Stimulated activated effector memory CD8-positive, alpha-beta T cell treated with anti-CD3 and anti-CD28 coated beads, Interleukin-12 subunit alpha, Interleukin-12 subunit beta, amount 100 ng/mL, for 72 hours (primary cell): ENCODE measurements around the gene SLC9A5.

Experiments
- ATAC-seq: fragments of 150-1000 bp; cut with Tn5 transposase; 2 replicates; pipeline ENCODE4 v1.10.0; 2021
- DNase-seq, 2 donors: peaks; one replicate each; pipeline ENCODE4 v3.0.0; 2021 to 2022; ENCODE audit warnings: low spot score in 2 of 2
- H3K27ac Mint-ChIP-seq: one replicate; pipeline ENCODE4 v1.8.0; 2022; ENCODE audit warnings: mild to moderate bottlenecking, mixed read lengths
- H3K36me3 Mint-ChIP-seq: one replicate; pipeline ENCODE4 v1.8.0; 2022; ENCODE audit warnings: mild to moderate bottlenecking, mixed read lengths
- H3K4me1 Mint-ChIP-seq: one replicate; pipeline ENCODE4 v1.8.0; 2022; ENCODE audit warnings: mixed read lengths
- H3K4me3 Mint-ChIP-seq: one replicate; pipeline ENCODE4 v1.8.0; 2022; ENCODE audit warnings: mild to moderate bottlenecking, mixed read lengths
- H3K9me3 Mint-ChIP-seq: one replicate; pipeline ENCODE4 v1.8.0; 2022; ENCODE audit warnings: mixed read lengths

The SLC9A5 gene

GRCh38 chr16:67243481-67243880, 5.3 kb upstream of the SLC9A5 start:
- Mint-ChIP-seq H3K27ac (peak overlapping the region; percentile 98), H3K36me3 (peaks cover 51% of the 10 kb centered on the region), H3K9me3 (no peaks in the 10 kb centered on the region), H3K4me3 (peak overlapping the region; percentile 86), H3K4me1 (peaks cover 50% of the 10 kb centered on the region)
- DNase-seq (no peak), ATAC-seq (no peak)

GRCh38 chr16:67244387-67245185, 4.2 kb upstream of the SLC9A5 start:
- Mint-ChIP-seq H3K4me3 (peak overlapping the region; percentile 86), H3K9me3 (no peaks in the 10 kb centered on the region), H3K4me1 (peaks cover 56% of the 10 kb centered on the region), H3K27ac (peak overlapping the region; percentile 98), H3K36me3 (peaks cover 40% of the 10 kb centered on the region)
- peak; percentile 56 to 88 for DNase-seq
- ATAC-seq = peak; percentile 79

- no peak for ATAC-seq
- peaks cover 62% of the 10 kb centered on the region for H3K4me1 Mint-ChIP-seq
- no peak for DNase-seq
- peaks cover 34% of the 10 kb centered on the region for H3K36me3 Mint-ChIP-seq
- H3K4me3 Mint-ChIP-seq = peak overlapping the region; percentile 86
- H3K9me3 Mint-ChIP-seq = no peaks in the 10 kb centered on the region
- H3K27ac Mint-ChIP-seq = peak overlapping the region; percentile 98
Observed at GRCh38 chr16:67245186-67245585, 3.6 kb upstream of the SLC9A5 start.

- H3K9me3 Mint-ChIP-seq = no peaks in the 10 kb centered on the region
- H3K36me3 Mint-ChIP-seq = peaks cover 30% of the 10 kb centered on the region
- H3K4me1 Mint-ChIP-seq = peaks cover 61% of the 10 kb centered on the region
- H3K27ac Mint-ChIP-seq = peak overlapping the region; percentile 98
- ATAC-seq (no peak), DNase-seq (no peak)
- peak overlapping the region; percentile 86 for H3K4me3 Mint-ChIP-seq
Observed at GRCh38 chr16:67245674-67246080, 3.1 kb upstream of the SLC9A5 start.

GRCh38 chr16:67246081-67246755, 2.6 kb upstream of the SLC9A5 start:
- peak; percentile 32 for ATAC-seq
- Mint-ChIP-seq H3K4me3 (peak overlapping the region; percentile 86), H3K9me3 (no peaks in the 10 kb centered on the region), H3K27ac (peak overlapping the region; percentile 98), H3K36me3 (peaks cover 26% of the 10 kb centered on the region), H3K4me1 (peaks cover 56% of the 10 kb centered on the region)
- peak; percentile 50 to 87 for DNase-seq

- H3K9me3 Mint-ChIP-seq = no peaks in the 10 kb centered on the region
- ATAC-seq = peak; percentile 1
- peak; percentile 47 to 85 for DNase-seq
- H3K4me1 Mint-ChIP-seq = peaks cover 50% of the 10 kb centered on the region
- H3K4me3 Mint-ChIP-seq = peak overlapping the region; percentile 86
- H3K36me3 Mint-ChIP-seq = peaks cover 20% of the 10 kb centered on the region
- H3K27ac Mint-ChIP-seq = peak overlapping the region; percentile 96
Observed at GRCh38 chr16:67246756-67247191, 2.0 kb upstream of the SLC9A5 start.

GRCh38 chr16:67247192-67248072, 1.3 kb upstream of the SLC9A5 start, which contains the start of gene FHOD1:
Gene FHOD1, minus strand, starts transcription at chr16:67247481. Its CDS starts 71 bp downstream, at chr16:67247410.
- H3K27ac Mint-ChIP-seq = peak within 1 kb of the TSS; percentile 96
- H3K9me3 Mint-ChIP-seq = no peaks in the 10 kb centered on the region
- peaks cover 19% of the 10 kb centered on the region for H3K36me3 Mint-ChIP-seq
- peak; percentile 98 to 100 for DNase-seq
- peaks cover 48% of the 10 kb centered on the region for H3K4me1 Mint-ChIP-seq
- H3K4me3 Mint-ChIP-seq = peak within 1 kb of the TSS; percentile 86
- peak; percentile 77 for ATAC-seq

- peaks cover 44% of the 10 kb centered on the region for H3K4me1 Mint-ChIP-seq
- peaks cover 19% of the 10 kb centered on the region for H3K36me3 Mint-ChIP-seq
- peak overlapping the region; percentile 86 for H3K4me3 Mint-ChIP-seq
Observed at GRCh38 chr16:67248073-67248400, 742 bp upstream of the SLC9A5 start.

GRCh38 chr16:67249178-67250044, 632 bp downstream of the SLC9A5 start:
- peak overlapping the region; percentile 96 for H3K27ac Mint-ChIP-seq
- peaks cover 16% of the 10 kb centered on the region for H3K36me3 Mint-ChIP-seq
- H3K4me3 Mint-ChIP-seq = peak overlapping the region; percentile 86
- H3K9me3 Mint-ChIP-seq = no peaks in the 10 kb centered on the region
- DNase-seq (no peak), ATAC-seq (no peak)
- peaks cover 37% of the 10 kb centered on the region for H3K4me1 Mint-ChIP-seq

More at GRCh38 chr16:67248073-67248400, 742 bp upstream of the SLC9A5 start:
- DNase-seq (no peak), ATAC-seq (no peak)
- H3K27ac Mint-ChIP-seq = peak overlapping the region; percentile 96
- H3K9me3 Mint-ChIP-seq = no peaks in the 10 kb centered on the region

- DNase-seq (no peak), ATAC-seq (no peak)
- Mint-ChIP-seq H3K27ac (peak overlapping the region; percentile 96), H3K9me3 (no peaks in the 10 kb centered on the region), H3K4me1 (peaks cover 31% of the 10 kb centered on the region), H3K4me3 (peak overlapping the region; percentile 86), H3K36me3 (peaks cover 10% of the 10 kb centered on the region)
Observed at GRCh38 chr16:67250045-67250327, 1.2 kb downstream of the SLC9A5 start.

- Mint-ChIP-seq H3K4me1 (peaks cover 21% of the 10 kb centered on the region), H3K9me3 (no peaks in the 10 kb centered on the region), H3K36me3 (peaks cover under 1% of the 10 kb centered on the region), H3K4me3 (no peak overlapping the region), H3K27ac (no peak overlapping the region)
- ATAC-seq = no peak
- DNase-seq = no peak
Observed at GRCh38 chr16:67252609-67253497, 4.1 kb downstream of the SLC9A5 start.

GRCh38 chr16:67254801-67255552, 6.2 kb downstream of the SLC9A5 start:
- H3K36me3 Mint-ChIP-seq = peaks cover 6% of the 10 kb centered on the region
- no peaks in the 10 kb centered on the region for H3K9me3 Mint-ChIP-seq
- ATAC-seq = no peak
- no peak overlapping the region for H3K4me3 Mint-ChIP-seq
- no peak overlapping the region for H3K27ac Mint-ChIP-seq
- peaks cover 4% of the 10 kb centered on the region for H3K4me1 Mint-ChIP-seq
- no peak for DNase-seq

GRCh38 chr16:67255553-67256221, 6.9 kb downstream of the SLC9A5 start:
- no peak overlapping the region for H3K4me3 Mint-ChIP-seq
- peaks cover 6% of the 10 kb centered on the region for H3K36me3 Mint-ChIP-seq
- H3K4me1 Mint-ChIP-seq = peaks cover 6% of the 10 kb centered on the region
- no peaks in the 10 kb centered on the region for H3K9me3 Mint-ChIP-seq
- DNase-seq = no peak
- H3K27ac Mint-ChIP-seq = no peak overlapping the region
- no peak for ATAC-seq
